DND-41 (cell line): ENCODE data around the gene TAOK3.

Experiments used
- ATAC-seq: fragments of 200-7000 bp; cut with Tn5 transposase; 3 replicates; pipeline ENCODE4 v1.9.1; 2021; ENCODE audit warnings: low read depth; ENCODE audit not compliant: insufficient read depth
- DNase-seq: peaks from one replicate; pipeline ENCODE4 v3.0.0-alpha.2; 2020
- H2AFZ ChIP-seq: 2 replicates; pipeline ENCODE4 v1.6.0; 2012; ENCODE audit warnings: low read depth, low read length
- H3K27ac ChIP-seq: 2 replicates; pipeline ENCODE4 v1.5.1; 2012; ENCODE audit warnings: low read length, inconsistent platforms
- H3K27me3 ChIP-seq: fragments of 200-600 bp; sonication (generic); 2 replicates; pipeline ENCODE4 v1.6.0; 2012; ENCODE audit warnings: low read length, mild to moderate bottlenecking, inconsistent platforms; ENCODE audit not compliant: insufficient read depth, poor library complexity
- H3K36me3 ChIP-seq: 2 replicates; pipeline ENCODE4 v1.5.1; 2012; ENCODE audit warnings: low read length, inconsistent platforms; ENCODE audit not compliant: insufficient read depth
- H3K4me1 ChIP-seq: 2 replicates; pipeline ENCODE4 v1.5.1; 2012; ENCODE audit warnings: mild to moderate bottlenecking, low read length; ENCODE audit not compliant: insufficient read depth
- H3K4me2 ChIP-seq: 2 replicates; pipeline ENCODE4 v1.6.0; 2012; ENCODE audit warnings: mild to moderate bottlenecking, moderate library complexity, low read length, inconsistent platforms; ENCODE audit not compliant: insufficient read depth
- H3K4me3 ChIP-seq, 2 experiments: fragments of 200-600 bp in 1 of 2; shearing (Covaris generic) in 1 of 2; 2 replicates each; pipeline ENCODE4 v1.5.1; 2012 to 2016; ENCODE audit warnings: inconsistent platforms in 2 of 2, low read length in 2 of 2, mild to moderate bottlenecking in 2 of 2, low read depth in 1 of 2, moderate library complexity in 1 of 2
- H3K79me2 ChIP-seq: 2 replicates; pipeline ENCODE4 v1.6.0; 2012; ENCODE audit warnings: low read length, inconsistent platforms; ENCODE audit not compliant: insufficient read depth
- H3K9ac ChIP-seq: 2 replicates; pipeline ENCODE4 v1.6.0; 2012; ENCODE audit warnings: low read depth, mild to moderate bottlenecking, inconsistent platforms, low read length, moderate library complexity
- H3K9me3 ChIP-seq: 2 replicates; pipeline ENCODE4 v1.5.1; 2012; ENCODE audit warnings: low read length, moderate library complexity, mild to moderate bottlenecking, inconsistent platforms; ENCODE audit not compliant: insufficient read depth, severe bottlenecking
- H4K20me1 ChIP-seq: 2 replicates; pipeline ENCODE4 v1.6.0; 2012; ENCODE audit warnings: low read length; ENCODE audit not compliant: insufficient read depth
- EZH2 ChIP-seq: IDR thresholded peaks from 3 replicates; pipeline ENCODE4 v1.6.1; 2012; ENCODE audit warnings: borderline replicate concordance, low read depth, mild to moderate bottlenecking, moderate library complexity, low read length, inconsistent platforms; ENCODE audit not compliant: severe bottlenecking
- TF ChIP-seq, protein P1 (sequence below): IDR thresholded peaks from 2 replicates; pipeline ENCODE4 v1.5.1; 2012; ENCODE audit warnings: borderline replicate concordance, low read length, moderate library complexity, mild to moderate bottlenecking; ENCODE audit not compliant: poor library complexity, severe bottlenecking; ENCODE audit errors: extremely low read depth

The TAOK3 gene

DNA sequence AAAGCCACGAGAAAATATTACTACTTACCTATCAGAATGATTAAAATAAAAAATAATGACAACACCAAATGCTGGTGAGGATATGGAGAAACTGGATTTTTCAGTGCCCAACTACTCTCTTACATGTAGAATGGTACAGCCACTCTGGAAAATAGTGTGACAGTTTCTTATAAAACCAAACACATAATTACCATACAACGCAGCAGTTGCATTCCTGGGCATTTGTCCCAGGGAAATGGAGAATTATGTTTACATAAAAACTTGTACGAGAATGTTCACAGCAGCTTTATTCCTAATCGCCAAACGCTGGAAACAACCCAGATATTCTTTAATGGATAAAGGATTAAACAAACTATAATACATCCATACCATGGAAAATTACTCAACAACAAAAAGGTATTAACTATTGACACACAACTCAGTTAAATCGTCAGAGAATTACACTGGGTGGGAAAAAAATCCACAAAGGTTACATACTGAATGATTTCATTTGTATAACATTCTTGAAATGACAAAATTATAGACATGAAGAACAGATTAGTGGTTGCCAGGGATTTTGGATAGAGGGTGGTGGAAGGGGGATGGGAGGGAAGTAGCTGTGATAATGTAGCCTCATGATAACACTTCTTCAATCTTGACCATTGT is 35.4 kb downstream of the TAOK3 start:
- H3K79me2 ChIP-seq = peaks cover 91% of the 10 kb centered on the region
- no peak for TF ChIP-seq EZH2
- TF ChIP-seq, protein P1, sequence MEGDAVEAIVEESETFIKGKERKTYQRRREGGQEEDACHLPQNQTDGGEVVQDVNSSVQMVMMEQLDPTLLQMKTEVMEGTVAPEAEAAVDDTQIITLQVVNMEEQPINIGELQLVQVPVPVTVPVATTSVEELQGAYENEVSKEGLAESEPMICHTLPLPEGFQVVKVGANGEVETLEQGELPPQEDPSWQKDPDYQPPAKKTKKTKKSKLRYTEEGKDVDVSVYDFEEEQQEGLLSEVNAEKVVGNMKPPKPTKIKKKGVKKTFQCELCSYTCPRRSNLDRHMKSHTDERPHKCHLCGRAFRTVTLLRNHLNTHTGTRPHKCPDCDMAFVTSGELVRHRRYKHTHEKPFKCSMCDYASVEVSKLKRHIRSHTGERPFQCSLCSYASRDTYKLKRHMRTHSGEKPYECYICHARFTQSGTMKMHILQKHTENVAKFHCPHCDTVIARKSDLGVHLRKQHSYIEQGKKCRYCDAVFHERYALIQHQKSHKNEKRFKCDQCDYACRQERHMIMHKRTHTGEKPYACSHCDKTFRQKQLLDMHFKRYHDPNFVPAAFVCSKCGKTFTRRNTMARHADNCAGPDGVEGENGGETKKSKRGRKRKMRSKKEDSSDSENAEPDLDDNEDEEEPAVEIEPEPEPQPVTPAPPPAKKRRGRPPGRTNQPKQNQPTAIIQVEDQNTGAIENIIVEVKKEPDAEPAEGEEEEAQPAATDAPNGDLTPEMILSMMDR = no peak
- no peak for ATAC-seq
- H3K36me3 ChIP-seq = no peaks in the 10 kb centered on the region; the same call in 1 of the 2 replicates
- no peaks in the 10 kb centered on the region for H3K4me1 ChIP-seq
- H4K20me1 ChIP-seq = peaks cover 18% of the 10 kb centered on the region; the same call in 1 of the 2 replicates
- DNase-seq = no peak
- no peak overlapping the region for H3K4me3 ChIP-seq
- H2AFZ ChIP-seq = no peak overlapping the region
- H3K9me3 ChIP-seq = no peaks in the 10 kb centered on the region
- H3K27ac ChIP-seq = no peak overlapping the region
- no peak overlapping the region for H3K9ac ChIP-seq
- H3K27me3 ChIP-seq = no peaks in the 10 kb centered on the region
- H3K4me2 ChIP-seq = no peak overlapping the region

DNA sequence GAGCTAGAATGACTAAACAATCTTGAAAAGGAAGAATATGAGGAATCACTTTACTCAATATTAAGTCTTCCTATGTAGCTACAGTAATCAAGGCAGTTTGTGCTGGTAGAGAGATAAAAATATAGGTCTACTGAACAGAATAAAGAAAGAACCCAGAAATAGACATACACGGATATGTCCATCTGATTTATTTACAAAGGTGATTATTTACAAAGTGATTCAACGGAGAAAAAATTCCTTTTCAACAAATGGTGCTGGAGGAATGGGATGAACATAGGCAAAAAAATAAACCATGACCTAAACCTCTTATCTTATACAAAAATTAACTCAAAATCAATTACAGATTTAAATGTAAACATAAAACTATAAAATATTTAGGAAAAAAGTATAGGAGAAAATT is 36.6 kb downstream of the TAOK3 start:
- H3K27me3 ChIP-seq = no peaks in the 10 kb centered on the region
- no peaks in the 10 kb centered on the region for H3K4me1 ChIP-seq
- TF ChIP-seq, protein P1 = no peak
- TF ChIP-seq EZH2 = no peak
- no peaks in the 10 kb centered on the region for H3K9me3 ChIP-seq
- H3K4me3 ChIP-seq = no peak overlapping the region
- H3K9ac ChIP-seq = no peak overlapping the region
- no peaks in the 10 kb centered on the region; the same call in 1 of the 2 replicates for H3K36me3 ChIP-seq
- no peak for DNase-seq
- peaks cover 87% of the 10 kb centered on the region for H3K79me2 ChIP-seq
- no peak overlapping the region for H3K4me2 ChIP-seq
- H3K27ac ChIP-seq = no peak overlapping the region
- no peak overlapping the region for H2AFZ ChIP-seq
- H4K20me1 ChIP-seq = peaks cover 19% of the 10 kb centered on the region; the same call in 1 of the 2 replicates
- ATAC-seq = no peak

DNA sequence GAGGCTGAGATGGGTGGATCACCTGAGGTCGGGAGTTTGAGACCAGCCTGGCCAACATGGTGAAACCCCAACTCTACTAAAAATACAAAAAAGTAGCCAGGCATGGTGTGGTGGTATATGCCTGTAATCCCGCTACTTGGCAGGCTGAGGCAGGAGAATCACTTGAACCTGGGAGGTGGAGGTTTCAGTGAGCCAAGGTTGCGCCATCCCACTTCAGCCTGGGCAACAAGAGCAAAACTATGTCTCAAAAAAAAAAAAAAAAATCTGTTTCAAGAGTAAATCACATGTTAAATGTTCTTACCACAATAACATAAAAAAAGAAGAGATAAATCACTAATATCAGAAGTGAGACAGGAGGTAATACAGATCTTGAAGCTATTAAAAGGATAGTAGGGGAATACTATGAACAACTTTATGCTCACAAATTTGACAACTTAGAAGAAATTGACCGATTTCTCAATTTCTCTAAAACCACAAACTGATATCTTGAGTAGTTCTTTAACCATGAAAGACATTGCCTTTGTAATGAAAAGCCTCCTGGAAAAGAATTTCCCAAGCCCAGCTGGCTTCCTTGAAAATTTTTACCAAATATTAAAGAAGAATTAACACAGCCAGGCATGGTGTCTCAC is 37.7 kb downstream of the TAOK3 start:
- Histone ChIP-seq H3K79me2 (peaks cover 86% of the 10 kb centered on the region), H3K9me3 (no peaks in the 10 kb centered on the region), H3K36me3 (no peaks in the 10 kb centered on the region; the same call in 1 of the 2 replicates), H3K27ac (no peak overlapping the region), H4K20me1 (peaks cover 20% of the 10 kb centered on the region; the same call in 1 of the 2 replicates), H3K27me3 (no peaks in the 10 kb centered on the region), H2AFZ (no peak overlapping the region), H3K4me3 (no peak overlapping the region), H3K4me2 (no peak overlapping the region), H3K9ac (no peak overlapping the region), H3K4me1 (no peaks in the 10 kb centered on the region)
- no peak for TF ChIP-seq EZH2
- TF ChIP-seq, protein P1 = no peak
- ATAC-seq (no peak), DNase-seq (no peak)
